NCI-H82 treated with DMSO at 0.1 percent for 48 hours (cell line): ENCODE measurements around the gene TSPAN7.

ENCODE experiments used
- DNase-seq: peaks from one replicate; lab custom pipeline; 2025; ENCODE audit not compliant: unreplicated experiment; lab: John Stamatoyannopoulos, UW

Gene TSPAN7

GRCh38 chrX:38643903-38644302, 82.6 kb downstream of the TSPAN7 start:
- DNase-seq: no peak

GRCh38 chrX:38646129-38646528, 84.8 kb downstream of the TSPAN7 start:
- DNase-seq: no peak

DNA sequence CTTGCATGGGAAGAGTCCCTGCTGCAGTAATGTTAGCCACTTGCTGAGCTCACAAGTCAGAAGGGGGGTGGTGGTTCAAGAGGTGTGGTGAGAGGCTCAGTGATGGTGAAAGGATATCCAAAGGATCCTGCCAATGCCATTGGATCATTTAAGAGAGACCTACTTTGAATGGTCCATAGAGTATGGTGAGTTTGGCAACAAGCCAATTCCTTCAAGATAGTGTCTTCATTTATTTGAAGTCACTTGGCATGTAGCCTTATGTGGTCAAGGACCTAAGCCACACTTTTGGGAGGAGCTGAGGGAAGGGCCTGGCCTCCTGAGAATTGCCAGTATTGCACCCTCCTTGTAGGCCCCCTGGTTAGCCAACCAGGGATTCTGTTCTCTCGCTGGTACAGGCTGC, 87.9 kb downstream of the TSPAN7 start:
- DNase-seq: no peak

- DNase-seq: peak; percentile 12
Measured at GRCh38 chrX:38649674-38650647, 88.6 kb downstream of the TSPAN7 start.

DNA sequence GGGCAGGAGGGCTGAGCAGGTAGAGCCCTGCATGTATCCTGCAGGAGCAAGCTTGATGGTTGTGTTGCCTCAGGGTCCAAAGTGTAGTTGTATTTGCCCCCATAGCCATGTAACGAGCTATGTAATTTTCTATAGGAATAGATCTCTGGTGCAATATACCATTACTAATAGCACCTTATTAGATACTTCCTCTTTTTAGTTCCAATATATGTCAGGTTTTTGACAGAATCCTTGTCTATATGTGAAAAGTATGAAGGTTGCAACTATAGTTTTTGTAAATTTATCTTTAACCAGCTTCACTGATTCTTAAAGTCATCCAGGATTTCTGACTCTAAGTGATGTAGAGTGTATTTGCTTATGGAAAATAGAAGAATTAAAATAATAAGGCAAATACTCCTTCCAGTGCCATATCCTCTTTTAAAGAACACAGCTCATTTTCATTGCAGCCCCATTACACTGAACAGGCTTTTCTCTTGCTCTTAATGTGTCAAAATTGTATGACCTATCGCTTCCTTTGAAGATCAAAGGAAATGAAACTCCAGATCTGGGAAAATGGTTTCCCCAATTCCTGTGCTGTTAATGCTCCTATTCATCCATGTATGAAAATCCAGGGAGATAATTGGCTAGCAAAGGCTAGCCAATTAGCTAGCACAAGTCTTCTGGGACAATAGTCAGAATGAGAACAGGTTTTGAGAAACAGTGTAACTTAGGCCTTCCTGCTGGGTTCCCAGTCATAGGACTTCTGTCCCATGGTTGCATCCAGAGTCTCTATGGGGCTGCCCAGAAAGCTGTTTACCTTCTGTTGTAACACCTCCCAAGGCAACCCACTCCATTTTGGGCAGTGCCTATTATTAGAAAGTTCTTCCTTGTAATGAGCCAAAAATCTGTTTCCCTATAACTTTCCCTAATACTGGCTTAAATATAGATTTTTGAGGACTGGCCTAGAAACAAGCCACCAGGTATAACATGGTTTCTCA, 90.6 kb downstream of the TSPAN7 start:
- DNase-seq: no peak

DNA sequence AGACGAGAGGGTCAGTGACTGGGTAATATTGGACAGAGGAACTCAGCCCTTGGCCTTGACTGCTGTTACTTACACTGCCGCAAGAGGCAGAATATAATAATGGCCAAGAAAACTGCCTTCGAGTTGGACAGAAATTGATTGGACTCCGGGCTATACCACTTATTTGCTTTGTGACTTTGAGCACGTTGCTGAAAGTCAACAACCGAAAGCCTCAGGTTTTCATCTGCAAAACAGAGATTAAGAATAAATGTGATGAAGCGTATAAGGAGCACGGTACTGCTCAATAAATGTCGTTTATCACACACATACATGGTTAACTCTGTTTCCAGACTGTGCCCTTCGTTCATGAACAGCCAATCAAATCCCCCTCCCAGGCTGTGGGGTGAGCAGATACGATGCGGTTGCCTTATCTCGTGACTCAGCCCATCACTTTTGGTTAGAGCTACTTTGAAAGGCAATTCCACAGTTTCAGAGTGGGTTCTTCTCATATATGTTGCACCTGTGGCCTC, 91.6 kb downstream of the TSPAN7 start:
- no peak for DNase-seq

DNA sequence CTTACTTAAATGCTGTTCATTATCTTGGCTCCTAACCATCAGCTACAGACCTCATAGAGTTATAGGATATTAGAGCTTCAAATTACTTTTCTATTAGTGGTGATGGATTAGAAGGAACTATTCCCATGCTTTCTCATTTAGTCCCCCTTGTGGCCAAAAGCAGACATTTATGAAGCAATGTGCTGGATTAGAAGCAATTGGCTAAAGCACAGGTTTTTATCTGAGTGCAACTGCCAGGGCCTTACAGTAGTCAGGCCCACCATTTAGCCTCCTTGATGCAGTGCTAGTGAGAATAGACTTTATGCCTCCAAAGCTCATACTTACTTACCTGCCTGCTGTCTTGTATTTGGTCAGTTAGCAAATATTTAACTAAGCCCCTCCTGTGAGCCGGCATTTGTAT, 93.0 kb downstream of the TSPAN7 start:
- DNase-seq: peak; percentile 33

DNA sequence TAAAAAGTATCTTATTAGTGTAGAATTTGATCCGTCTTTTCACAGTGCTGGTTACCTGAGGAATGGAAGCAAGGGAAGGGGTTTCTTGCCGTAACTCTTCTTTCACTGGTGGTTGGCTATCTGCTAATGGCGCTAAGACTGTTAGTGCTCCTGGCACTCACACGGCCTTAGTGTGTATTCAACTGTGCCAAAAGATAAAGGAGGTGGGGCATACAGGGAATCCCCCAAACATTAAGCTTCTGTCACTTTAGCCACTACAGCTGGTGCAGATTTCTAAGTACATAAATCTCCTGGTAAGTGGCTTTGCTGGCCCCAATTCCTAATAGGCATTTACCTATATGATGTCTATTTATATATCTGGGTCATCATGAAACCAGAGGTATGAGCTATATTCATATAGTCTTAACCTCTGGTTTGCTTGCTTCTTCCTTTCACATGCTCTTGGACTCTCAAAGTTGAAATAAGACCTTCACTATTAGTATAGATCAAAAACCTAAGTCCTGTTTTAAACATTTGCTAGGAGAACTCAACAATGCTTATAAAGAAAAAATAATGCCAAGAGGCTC, 95.1 kb downstream of the TSPAN7 start:
- DNase-seq: peak; percentile 91

GRCh38 chrX:38657562-38657961, 96.2 kb downstream of the TSPAN7 start:
- no peak for DNase-seq

- no peak for DNase-seq
Measured at GRCh38 chrX:38660395-38661102, 99.2 kb downstream of the TSPAN7 start.

DNA sequence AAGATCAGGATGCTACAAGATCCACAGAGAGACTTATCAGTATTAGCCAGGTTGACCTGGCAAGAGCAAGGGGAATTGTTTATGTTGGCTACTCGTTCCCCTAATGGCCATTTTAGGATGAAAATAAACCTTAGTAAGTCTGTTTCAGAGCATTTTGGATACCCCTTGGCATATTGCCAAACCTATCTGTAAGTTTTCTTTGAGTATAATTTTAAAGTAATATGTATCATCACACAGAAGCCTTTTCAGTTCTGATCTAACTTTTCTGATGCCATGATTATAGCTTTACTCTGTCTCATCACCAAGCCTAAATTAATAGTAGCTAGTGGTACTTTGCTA, 99.7 kb downstream of the TSPAN7 start:
- no peak for DNase-seq

DNA sequence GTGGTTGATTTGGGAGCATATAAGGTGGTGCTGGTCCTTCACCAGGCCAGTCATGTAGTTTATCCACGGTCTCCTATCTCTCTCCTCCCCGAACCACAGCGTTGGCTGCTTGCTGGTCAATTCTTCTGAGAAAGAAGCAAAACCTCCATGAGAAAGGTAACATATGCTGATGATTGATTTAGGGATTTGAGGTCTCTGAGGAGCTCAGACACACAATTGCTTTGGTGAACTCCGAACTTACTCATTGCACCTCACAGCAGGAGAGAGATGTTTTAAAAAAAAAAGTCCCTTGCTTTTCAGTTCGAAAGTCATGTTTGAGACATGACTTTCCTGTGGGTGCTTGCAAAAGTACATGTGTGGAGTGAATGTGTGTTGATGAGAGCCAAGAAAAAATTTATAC, 100.2 kb downstream of the TSPAN7 start:
- no peak for DNase-seq

DNA sequence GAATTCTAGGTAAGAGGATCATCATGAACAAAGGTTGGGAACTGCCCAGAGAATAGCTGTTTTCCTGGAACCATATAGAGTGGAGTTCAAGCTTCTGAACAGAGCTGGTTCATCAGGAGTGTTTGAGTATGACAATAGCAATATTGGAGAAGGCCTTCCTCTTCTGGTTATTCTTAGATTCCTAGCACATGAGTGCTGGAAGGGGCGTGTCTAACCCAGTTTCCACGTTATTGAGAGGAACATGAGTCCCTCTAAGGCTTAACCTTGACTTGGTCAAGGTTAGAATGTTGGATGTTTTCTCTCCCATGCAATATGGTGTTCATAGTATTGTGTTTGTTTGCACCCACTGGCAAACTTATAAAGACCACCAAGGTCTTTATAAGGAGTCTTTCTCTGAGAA, 101.3 kb downstream of the TSPAN7 start:
- DNase-seq: no peak

DNA sequence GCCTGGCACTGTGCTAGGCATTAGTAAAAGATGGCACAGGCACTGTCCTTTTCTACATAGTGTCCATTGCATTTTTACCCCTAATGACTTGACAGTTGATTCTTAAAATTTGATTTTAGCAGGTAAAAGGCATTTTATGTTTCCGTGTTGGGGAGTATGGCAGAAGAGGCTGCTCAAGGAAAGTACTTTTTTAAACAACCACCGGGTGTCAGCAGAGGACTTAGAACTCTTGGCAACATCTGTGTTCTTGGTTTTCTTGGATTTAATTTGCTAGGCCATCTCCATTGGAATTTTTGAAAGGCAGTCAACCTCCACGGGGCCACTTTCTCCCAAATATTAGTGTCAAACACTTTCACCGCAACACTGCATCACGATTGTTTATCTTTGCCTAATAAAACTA, 102.9 kb downstream of the TSPAN7 start:
- peak; percentile 49 for DNase-seq

- no peak for DNase-seq
Measured at GRCh38 chrX:38666909-38667308, 105.6 kb downstream of the TSPAN7 start.

- DNase-seq: no peak
Measured at GRCh38 chrX:38668771-38669170, 107.4 kb downstream of the TSPAN7 start.

- DNase-seq: no peak
Measured at GRCh38 chrX:38669428-38669827, 108.1 kb downstream of the TSPAN7 start.

DNA sequence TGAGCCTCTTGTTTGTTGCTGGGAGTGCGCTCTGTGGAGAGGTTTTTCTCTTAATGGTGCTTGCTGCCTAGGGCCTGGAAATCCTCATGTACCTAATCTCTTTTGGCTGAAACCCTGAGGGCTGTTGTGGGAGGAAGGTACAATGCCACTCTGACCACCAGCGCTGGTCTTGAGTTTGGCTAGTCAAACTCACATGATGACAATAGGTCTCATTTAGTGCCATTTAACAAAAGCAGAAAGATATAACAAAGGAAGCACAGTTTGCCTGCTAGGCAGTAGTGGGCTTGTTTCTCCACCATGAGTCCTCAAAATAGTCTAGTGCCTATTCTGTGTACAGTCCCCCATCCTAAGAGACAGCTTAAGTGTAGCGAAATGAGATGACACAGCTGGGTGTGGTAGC, 111.3 kb downstream of the TSPAN7 start:
- DNase-seq: no peak

DNA sequence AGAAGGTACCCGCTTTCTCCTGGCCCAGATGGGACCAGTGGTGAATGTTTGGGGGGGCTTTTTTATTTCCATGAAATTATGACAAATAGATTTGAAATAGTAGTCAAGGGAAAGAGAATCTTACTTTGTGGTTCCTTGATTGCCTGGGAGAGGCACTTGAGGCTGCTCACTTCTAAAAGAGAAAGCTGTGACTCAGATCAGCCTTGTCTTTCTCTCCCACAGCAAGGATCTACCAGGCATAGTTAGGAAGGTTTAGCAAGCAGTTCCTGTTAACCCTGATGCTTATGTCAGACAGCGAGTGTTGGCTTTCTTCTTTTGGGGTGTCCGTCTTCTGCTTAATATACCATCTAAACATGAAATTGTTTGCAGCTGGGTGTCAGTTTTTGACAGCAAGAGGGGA, 114.5 kb downstream of the TSPAN7 start:
- no peak for DNase-seq

GRCh38 chrX:38678183-38678582, 116.8 kb downstream of the TSPAN7 start:
- DNase-seq: no peak

- DNase-seq: no peak
Measured at GRCh38 chrX:38678821-38679220, 117.5 kb downstream of the TSPAN7 start.
